ENCODE results near the gene GRIN3B.
"Not testable (repeated sequence)": the region's sequence is repeated elsewhere in the genome, so short reads cannot be mapped to it uniquely, and the experiment has no call there.

GRIN3B gene

DNA sequence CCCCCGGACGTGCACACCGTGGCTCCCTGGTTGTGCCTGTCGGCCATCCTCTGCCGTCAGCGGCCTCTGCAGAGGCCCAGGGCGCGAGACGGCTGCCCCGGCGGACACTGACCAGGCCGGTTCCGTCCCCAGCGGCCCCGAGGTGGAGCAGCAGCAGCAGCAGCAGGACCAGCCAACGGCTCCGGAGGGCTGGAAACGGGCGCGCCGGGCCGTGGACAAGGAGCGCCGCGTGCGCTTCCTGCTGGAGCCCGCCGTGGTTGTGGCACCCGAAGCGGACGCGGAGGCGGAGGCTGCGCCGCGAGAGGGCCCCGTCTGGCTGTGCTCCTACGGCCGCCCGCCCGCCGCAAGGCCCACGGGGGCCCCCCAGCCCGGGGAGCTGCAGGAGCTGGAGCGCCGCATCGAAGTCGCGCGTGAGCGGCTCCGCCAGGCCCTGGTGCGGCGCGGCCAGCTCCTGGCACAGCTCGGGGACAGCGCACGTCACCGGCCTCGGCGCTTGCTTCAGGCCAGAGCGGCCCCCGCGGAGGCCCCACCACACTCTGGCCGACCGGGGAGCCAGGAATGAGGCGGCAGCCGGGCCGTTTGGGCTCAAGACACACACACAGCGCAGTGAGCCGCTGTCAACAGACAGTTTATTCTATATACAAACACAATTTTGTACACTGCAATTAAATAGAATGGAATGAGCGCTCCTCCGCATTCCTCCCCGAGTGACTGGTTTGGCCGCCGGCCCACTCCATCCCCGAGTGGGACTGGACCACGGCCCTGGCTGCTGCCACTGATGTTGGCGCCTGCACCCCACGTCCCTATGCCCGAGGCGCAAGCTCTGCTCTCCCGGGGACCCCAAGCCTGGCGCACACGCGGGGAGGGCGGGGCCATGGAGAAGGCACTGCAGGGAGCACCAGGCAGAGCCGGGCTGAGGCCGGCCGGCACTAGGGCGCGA lies 9.1 kb downstream of the GRIN3B start:
- FAIRE-seq, result no peak

DNA sequence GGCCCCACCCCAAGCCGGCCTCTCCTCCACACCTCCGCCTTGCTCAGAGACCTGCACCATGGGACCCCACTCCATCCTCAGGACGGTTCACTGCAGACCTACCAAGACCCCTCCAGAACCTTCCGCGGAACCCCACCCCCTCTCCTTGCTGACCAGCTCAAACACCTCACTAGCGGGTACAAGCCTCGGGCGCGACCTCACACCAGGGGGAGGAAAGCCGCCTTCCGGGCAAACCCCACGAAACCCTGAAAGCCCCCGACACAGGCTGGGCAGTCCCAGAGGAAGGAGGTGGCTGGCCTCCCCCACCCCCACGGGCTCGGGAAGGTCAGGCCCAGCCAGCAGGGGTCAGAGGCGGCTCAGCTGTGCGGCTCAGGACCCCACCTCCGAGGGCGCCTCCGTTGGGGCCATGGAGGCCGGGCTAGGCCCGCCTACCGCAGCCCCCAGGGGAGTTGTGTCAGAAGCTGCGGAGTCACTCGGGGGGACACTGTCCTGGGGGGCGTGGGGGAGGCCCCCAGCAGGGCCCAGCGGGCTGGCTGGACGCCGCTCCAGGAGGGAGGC lies 9.8 kb downstream of the GRIN3B start:
- no peak for FAIRE-seq

DNA sequence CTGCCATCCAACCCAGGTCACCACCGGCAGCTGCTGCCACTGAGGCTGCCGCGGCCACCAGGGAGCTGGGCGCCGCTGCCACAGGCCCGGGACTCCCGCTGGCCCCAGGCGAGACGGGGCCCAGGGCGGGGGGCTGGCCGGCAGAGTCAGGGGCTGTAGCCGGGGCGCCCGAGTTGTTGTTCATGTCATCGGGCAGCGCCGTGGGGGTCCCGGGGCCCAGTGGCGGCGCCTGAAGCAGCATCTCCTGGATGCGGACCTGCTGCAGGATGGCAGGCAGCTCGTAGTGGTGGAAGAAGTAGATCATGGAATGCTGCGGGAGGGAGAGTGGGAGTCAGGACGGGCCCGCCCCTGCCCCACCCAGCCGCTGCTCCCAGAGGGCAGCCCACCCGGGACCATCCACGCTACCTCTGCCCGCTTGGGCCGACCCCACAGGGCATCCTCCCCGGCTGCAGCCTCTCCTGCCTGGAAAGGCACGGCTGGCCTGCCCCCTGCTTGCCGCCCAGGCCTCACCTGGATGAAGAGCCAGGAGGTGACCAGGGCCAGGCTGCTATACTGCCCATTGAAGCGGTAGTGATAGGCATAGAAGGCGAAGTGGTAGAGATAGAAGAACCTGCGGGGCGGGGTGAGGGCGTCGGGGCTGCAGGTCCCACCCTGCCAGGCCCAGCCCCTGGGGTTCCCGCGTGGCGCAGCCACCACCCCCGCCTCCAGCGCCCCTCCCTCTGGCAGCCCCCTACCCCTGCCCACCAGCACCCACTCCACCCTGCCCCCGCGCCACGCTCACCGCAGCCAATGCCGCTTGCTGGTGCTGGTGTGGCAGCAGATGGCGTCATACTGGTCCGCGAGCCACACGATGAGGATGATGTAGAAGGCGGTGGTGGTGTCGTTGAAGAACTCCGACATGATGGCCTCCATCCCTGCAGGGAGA lies 10.6 kb downstream of the GRIN3B start:
- FAIRE-seq, result no peak

DNA sequence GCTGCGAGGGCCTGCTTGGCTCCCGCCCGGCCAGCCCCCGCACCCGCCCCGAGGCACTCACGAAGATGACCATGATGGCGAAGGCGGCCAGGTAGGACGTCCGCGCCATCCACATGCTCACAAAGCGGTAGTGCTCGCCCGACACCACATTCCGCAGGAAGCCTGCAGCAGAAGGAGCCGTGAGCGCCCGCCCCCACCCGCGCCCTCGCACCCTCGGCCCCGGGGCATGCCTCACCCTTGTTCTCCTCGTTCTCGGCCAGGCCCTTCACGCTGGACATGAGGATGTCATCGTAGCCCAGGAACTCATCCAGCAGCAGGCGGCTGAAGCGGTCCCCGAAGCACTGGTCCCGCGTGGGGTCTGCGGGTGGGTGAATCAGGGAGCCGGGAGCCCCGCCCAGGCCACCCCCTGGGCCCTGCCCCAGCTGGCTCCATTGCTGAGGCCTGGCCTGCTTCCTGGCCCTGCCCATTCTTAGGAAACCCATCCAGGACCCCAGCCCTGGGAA lies 11.7 kb downstream of the GRIN3B start:
- FAIRE-seq, result no peak

DNA sequence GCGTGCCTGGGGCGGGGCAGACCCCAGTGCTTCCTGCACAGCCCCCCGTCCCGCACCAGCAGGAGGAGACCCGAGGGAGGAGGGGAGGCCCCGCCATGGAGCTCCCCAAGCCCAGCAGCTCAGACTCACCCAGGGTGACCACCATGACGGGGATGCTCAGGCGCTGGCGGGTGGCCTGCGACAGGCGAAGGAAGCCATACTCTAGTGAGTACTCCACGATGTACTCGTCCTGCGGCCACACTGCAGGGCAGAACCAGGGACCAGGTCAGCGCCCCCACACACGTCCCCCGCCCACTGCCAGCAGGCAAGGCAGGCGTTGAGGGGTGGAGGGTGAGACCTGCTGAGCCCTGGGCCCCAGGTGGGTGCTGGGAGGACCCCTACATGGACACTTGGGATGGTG lies 12.1 kb downstream of the GRIN3B start:
- FAIRE-seq, result no peak

DNA sequence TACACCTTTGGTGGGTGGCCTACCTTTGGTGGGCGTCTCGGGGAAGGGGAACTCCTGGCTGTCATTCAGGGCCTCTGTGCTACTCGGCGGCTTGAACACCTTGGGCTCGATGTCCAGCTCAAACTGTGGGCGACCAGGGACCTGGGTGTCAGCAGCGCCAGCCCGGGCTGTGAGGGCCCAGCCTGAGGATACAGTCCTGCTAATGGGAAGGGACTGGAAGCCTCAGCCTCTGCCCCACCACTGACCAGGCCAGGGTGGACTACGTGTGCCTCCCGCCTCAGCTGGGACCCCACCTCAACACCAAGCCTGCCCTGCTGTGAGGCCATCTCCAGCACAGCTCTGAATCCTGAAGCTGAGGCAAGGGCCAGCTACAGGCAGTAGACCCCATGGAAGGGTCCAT lies 13.0 kb downstream of the GRIN3B start:
- FAIRE-seq, result no peak

DNA sequence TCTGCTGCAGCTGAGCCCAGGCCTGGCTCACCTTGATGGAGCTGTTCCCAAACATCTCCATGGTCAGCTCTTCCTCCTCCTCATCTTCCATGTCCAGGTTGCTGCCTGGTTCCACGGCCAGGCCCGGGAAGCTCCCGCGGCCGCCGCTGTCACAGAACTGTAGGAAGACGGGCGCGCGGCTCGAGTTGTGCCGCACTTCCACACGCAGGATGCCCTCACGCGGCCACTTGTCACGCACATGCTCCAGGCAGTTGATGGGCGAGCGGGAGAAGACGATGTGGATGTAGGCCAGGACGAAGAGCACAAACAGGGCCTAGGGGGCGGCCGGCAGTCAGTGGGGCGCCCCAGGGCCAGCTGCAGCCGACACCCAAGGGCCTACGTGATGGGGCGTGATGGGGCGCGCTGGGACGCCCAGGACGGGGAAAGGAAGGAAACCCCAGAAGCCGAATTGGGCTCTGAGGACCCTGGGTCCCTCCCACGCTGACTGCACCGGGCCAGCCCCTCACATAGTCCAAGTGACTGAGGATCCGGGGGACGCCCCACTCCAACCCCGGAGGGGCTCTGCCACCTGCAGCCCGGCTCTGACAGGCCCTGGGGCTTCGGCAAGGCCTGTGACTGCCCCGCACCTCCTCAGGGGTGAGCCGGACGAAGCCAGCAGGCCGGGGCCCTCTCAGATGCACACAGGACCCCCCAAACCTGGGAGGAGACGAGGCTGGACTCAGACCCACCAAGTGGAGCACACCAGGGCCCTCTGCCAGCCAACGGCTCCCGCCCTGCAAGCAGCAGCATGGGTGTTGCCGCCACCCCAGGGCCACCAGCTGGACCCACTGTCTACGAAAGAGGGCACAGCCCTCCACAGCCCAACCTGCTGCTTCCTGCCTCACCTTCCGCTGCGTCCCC lies 14.2 kb downstream of the GRIN3B start:
- FAIRE-seq, result no peak

DNA sequence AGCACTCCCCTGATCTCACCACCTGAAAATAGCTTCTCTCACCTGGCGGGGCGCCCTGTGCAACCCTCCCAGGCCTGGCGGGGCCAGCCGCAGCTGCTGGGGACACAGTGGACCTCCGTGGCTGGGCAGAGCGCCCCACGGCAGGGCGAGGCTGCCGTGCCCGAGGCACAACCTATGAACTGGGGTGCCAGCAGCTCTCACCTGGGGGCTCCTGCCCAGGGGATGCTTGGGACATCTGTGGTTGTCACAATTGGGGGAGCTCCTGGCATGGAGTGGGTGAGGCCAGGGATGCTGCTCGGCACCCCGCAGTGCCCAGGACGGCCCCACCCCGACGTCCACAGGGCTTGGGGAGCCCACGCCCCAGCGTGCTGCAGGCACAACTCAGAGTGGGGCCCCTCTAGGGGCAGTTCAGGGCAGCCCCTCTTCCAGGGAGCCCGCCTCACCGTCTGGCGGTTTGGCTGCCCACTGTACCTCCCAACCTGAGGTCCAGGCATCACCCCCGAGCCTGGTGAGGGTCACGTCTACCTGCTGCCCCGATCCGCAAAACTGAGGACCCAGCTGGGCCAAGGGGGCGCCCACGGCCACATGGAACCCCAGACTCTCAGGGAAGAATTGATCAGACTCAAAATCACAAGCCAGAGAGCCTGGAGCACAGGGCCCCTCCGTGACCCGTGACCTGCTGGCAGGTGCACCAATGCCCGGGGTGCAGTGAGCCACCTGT lies 15.0 kb downstream of the GRIN3B start:
- no peak for FAIRE-seq

DNA sequence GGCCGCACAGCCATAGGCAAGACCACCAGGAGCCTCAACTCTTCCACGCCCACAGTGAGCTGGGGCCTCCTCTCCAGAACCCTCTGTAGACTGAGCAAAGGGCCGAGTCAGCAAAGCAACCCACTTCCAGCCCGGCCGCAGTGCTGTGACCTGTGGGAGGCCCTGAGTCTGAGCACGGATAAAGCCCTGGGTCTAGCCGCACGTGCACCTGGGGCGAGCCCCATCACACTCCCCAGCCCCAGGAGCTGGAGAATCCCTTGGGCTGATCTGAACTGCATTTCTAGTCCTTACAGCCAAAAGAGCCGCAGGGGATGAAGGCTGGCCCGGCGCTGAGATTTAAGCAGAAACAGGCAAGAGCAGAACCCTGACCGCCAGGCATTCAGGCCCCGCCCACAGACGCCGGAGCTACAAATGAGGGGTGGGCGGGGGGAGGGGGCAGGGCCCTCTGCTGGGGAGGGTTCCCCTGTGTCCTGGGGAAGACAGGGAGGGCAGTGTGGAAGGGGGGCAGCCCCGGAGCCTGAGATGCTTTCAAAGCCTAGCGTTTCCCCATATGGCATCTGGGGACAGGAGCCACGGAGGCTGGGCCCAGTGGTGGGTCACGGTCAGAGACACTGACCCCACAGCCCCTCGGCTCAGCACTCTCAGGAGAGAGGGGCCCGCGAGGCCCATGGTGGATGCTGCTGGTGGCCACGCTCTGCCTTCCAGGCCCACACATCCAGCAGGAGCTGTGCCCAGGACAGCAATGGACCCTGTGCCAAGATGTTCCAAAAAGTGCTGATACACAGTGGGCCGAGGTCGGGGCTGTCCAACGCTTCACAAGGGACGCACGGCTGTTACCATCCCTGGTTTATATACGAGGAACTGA lies 15.8 kb downstream of the GRIN3B start:
- FAIRE-seq, result no peak

DNA sequence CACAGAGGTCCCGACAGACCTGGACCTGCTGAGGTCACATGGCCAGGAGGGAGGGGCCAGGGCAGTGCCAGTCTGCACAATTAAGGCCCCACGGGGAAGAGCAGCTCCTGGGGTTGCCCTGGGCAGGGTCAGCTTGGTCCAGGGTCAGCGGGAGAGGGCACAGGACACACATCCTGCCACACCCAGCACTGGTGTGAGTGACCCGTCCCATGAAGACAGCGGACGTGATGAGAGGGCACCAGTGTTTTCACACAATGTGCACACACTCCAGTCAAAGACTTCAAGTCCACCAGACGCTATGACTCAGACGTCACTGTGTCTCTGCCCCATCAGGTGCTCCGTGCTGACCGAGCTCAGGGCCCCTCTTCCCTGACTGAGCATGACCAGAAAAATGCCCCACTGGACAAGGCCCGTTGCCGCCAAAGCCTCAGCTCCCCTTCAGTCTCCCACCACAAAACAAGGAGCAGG lies 16.5 kb downstream of the GRIN3B start:
- FAIRE-seq, result no peak

DNA sequence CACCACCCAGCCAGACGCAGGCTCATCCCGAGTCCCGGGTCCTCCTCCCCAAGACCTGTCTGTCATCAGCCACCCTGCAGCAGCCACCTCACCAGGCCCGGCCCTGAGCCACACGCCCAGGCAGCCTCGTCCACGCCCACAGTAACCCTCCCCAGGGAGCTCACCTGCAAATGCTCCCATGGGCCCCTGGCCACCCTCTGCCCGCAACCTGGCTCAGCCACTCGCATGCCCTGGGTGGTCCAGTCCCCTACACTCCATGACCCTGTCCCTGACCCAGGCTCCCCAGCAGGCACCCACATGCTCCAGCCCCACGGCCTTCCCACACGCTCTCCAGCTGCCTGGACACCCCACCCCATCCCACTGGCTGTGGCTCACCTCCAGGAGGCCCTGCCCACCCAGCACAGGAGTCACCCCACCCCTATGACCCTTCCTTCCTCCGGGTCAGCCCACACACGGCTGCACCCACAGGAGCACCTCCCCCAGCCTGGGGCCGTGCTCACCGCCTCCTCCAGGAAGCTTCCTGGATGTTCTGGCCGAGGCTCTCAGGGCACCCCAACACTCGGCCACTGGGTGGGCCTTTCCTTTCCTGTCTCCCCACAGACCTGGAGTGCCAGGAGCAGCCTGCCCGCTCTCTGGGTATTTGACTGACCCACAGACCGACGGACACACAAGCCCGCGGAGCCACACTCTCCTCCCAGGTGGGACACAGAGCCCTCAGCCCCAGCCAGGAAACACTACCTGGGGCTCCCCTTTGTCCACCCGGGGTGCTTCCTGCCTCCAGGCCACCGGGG lies 17.1 kb downstream of the GRIN3B start:
- FAIRE-seq, result no peak

DNA sequence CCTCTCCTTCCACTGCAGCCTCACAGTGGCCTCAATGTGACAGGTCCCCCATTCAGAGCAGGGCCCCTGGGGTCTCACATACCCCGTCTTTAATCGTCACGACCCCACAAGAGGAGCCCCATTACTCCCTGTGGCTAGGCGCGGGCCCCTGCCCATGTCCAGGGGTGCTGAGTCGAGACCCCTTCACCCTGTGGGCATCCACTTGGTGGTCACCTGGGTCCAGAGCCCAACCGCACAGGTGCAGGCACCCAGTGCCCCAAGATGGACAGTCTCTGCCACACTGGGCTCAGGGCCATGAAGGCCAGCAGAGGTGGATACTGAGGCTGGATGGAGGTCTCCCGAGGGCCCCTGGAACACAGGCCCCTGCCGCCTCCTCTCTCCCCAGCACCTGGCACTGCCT lies 17.7 kb downstream of the GRIN3B start:
- FAIRE-seq, result no peak

DNA sequence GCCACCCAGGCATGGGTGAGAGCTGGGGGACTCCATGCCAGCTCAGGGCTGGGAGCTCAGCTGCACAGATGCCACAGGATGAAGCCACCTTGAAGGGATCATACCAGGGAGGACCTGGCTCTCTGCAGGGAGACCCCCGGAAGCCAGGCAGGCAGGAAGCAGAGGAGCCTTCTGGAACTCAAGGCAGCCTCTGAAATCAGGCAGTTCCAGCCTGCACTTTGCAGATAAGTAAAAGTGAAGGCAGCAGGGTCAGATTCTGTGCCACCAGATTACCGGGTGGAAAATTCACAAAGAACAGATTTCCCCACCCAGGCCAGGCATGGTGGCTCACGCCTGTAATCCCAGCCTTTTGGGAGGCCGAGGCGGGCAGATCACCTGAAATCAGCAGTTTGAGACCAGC lies 18.2 kb downstream of the GRIN3B start:
- no peak for FAIRE-seq

DNA sequence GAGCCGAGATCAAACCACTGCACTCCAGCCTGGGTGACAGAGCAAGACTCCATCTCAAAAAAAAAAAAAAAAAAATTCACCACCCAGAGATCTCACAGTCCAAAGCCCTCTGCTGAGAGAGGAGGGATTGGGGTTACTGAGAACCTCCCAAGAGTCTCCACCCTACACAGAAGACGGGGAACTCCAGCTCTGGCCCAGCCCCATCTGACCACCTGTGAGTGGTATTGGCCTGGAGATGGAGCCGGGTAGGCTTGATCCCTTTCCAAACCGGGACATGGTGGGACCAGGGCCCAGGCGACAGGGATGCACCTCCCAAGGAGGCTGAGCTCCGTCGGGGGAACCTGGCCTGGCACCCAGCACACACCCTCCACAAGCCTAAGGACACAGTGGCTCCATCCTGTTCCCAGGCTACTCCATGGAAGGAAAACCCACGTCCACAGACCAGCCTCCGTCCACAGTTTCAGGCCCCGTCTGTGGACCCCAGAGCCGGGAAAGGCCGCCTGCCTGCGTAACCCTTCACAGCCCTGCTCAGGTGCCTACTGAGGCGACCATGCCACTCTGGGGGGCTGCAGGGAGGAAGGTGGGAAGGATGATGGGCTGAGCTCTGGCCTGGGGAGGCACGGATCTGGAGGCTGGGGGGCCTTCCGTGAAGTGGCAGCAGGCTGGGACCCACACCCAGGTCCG lies 18.9 kb downstream of the GRIN3B start:
- no peak for FAIRE-seq

DNA sequence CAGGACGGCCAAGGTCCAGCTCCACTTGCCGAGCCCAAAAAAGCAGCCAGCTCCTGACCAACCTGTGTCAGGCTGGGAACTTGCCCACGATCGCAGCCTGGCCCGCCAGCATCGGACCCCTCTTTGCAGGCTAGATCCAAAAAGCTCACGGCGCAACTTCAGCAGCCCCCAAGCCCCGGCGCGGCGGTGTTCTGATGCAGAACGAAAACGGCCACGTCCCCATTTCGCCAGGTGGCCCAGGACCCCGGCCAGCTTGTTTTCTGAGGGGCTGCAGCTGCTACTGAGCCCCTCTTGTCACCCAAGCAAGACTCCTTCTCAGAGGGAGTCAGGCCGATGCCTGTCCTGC lies 19.4 kb downstream of the GRIN3B start:
- FAIRE-seq, result no peak

DNA sequence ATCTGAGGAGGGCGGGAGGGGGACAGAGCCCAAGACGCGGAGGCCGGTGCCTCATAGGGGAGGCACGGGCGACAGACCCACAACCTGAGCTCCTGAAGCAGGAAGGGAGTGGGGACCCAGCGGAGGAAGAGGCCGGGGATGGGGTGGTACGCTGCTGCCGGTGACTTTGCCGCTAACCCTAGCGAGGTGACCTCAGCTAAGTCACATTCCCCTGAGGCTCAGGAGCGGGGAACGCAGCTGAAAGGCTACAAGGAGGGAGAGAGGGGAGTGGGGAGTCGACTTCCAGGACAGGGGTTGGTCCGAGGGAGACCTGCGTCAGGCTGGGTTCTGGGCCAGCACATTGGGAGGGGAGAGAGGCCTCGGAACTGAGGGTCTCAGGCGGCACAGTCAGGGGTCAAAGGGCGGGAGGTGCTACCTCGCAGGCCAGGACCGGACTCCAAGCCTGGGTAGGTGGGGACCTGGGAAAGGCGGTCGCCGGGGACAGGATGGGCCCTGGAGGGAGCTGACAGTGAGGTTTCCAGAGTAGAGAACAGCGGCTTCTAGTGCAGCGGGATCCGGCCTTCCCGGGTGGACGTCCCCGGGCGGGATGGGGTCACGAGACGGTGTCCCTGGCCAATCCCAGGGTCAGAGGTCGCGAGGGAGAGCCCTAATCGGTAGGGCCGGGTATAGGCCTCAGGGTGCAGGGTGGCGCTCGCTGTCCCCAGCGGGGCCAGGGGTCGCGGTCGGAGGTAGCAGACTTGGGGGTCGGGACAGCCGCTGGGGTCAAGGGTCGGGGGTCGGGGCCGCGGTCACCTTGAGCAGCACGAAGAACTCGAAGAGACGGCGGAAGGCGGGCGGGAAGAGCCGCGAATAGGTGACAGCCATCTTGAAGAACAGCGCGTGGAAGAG lies 20.0 kb downstream of the GRIN3B start:
- FAIRE-seq, result no peak

DNA sequence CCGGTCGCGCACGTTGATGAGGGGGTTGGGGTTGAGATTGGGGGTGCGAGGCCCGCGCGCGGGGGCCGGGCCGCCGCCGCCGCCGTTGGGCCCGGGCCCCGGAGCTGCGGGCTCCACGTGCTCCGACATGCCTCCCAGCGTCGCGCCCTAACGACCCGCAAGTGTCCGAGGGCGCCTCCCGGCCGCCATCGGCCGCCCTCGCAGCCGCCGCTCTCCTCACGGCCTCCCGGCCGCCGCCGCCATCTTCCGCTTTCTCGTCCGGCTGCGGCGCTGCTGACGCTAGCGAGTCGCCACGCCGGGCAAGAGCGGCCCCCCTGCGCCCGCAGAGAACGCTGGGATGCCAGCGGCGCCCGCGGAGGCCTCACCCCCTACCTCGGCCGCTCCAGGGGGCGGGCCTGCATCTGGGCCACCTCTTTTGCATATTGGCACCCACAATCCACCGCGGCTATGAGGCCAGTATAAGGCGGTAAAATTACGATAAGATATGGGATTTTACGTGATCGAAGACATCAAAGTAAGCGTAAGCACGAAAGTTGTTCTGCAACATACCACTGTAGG lies 20.7 kb downstream of the GRIN3B start, which contains the start of gene TMEM259:
TSS of gene TMEM259 (minus strand) at position 256 of the 558 bp plus-strand sequence. CDS start at position 129, 127 bp downstream.
- FAIRE-seq, result peak; percentile 88

DNA sequence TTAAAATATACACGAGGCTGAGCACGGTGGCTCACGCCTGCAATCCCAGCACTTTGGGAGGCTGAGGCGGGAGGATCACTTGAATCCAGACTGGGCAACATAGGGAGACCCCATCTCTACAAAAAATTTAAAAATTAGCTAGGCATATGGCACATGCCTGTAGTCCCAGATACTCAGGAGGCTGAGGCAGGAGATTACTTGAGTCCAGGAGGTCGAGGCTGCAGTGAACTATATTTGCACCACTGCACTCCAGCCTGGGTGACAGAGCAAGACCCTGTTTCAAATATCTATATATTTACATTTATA lies 23.6 kb downstream of the GRIN3B start:
- not testable (repeated sequence) for FAIRE-seq
